Germinal center (tissue), 1 donor: ENCODE results near the gene FRMD4A.
"Not testable (repeated sequence)": the region's sequence is repeated elsewhere in the genome, so short reads cannot be mapped to it uniquely, and the experiment has no call there.

Experiments used
- DNase-seq: peaks from one replicate; pipeline ENCODE4 v3.0.0; 2012; ENCODE audit warnings: mixed read lengths, low spot score

FRMD4A gene

DNA sequence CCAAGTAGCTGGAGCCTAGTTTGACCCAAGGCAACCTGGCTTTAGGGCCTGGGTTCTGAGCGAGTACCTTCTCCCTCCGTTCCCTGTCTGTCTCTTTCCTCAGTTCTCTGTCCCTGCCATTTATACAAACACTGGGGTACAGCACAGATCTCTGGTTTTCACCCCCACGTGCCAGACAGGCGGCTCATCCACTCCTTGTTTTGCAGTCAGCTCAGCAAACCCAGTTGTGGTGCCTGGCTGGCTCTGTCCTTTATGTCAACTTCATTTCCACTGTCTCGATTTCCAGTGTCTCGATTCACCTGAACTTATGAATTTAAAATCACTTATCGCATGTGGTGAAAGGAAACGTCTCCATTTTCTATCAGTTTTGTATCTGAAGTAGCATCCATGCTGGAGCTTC, 230.8 kb downstream of the FRMD4A start:
- no peak for DNase-seq

DNA sequence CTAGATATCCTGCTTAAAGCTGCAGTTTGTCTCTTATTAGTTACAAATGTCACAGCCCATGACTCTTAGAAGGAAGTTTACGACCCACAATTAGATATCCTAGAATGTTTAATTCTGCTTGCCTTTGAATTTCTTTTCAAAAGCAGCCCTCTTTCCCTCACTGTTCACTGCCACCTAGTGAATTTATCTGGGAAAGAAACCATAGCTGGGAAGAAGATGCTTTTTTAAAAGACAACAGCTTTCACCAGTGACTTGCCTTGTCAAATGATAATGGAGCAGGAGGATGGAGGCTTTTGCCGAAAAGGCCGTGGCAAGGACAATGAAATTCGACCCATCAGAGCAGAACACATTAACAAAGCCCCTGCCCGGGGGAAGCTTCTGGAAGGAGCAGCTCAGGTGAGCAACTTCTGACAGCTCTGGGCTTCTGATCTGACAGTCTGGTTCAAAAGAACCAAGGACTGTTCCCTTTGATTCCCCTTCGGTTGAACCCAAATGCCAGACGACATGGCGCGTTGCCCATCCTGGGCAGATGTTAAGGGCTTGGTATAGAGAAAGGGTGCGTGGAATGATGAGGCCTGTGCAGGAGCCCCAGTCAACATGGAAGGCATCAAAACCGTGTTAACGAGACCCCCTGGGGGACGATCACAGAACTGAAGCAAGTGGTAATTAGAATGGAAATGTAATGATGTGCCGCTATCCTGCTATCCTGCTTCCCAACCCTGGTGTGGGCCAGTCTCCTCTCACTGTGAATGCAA, 236.8 kb downstream of the FRMD4A start:
- no peak for DNase-seq

DNA sequence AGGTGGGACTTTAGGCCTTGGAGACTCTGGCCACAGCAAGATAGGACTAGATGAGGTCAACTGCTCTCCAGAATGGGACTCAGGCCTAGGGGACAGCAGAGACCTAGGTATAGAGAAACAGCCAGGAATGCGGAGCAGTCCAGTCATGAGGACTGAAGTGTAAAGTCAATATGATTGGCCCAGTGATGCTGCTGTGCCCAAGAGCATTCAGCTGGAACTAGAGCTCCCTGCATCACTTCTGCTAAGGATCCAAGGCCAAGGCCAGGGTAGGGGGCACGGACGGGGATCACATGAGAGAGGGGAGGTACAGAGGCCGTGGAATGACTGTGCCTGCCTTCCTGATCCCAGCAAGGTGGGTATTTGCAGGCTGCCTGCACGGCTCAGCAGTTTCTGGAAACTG, 237.9 kb downstream of the FRMD4A start:
- no peak for DNase-seq

DNA sequence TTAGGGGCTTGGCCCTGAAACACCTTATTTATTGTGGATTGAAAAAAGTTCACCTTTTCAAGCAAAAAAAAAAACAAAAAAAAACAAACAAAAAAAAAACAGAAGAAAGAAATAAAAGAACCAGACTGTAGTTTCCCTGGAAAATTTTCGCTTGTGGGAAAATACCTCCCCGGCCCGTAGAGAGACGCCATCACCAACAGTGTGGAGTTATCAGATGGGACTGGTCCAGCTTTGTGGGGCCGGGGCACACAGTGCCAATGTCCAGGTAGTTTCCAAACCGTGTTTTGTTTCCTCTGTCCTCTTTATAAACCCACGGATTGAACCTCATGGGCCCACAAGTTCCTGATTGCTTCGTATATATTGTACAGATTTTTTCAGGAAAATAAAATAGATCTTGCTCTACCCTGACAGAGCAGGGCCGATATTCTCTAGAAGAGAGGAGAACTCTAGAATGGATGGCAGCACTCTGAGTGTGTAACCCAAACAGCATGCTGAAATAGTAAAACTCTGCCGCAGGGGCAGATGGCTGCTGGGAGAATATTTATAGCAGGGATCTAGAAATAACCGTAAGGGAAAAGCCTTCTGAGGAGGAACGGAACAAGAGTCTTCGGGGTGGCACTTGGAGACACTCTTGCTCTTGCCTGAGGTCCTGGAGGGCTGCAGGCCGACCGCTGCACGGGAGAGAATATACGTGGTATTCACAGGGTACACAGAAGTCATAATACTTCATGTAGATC, 241.0 kb downstream of the FRMD4A start:
- no peak for DNase-seq

DNA sequence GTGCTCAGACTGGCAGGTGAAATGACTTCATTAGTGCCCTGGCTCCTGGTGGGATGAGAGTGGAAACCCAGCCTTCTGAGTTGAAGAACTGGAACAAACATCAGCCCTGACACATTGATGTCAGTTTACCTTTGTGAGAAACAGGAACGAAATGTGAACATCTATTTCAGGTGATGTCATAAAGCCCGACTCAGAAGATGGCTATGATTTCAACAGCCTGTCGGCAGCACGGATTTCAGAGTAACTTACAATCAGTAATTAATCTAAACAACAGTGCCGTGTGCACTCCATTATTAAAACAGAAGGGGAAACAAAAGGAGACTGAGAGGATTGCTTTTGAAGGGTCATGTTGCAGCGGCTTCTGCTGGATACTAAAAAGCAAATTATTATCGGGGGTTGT, 243.2 kb downstream of the FRMD4A start:
- DNase-seq: no peak

DNA sequence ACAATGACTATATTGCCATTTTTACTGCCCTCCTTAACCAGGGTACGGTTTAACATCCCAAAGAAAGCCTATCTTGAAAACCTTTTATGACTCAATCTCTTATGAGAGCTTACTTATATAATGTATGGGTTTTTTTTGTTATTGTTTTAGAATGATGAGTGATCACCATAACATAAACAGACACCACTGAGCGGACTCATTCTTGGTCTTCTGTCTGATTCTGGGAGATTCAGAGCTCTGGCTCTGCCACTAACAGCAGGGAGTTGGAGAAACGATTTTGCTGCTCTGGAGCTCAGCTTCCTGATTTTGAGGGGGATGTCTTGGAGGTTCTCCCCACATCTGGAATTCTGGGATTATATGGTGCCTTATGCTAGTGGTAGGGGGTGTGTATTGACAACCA, 244.1 kb downstream of the FRMD4A start:
- no peak for DNase-seq

DNA sequence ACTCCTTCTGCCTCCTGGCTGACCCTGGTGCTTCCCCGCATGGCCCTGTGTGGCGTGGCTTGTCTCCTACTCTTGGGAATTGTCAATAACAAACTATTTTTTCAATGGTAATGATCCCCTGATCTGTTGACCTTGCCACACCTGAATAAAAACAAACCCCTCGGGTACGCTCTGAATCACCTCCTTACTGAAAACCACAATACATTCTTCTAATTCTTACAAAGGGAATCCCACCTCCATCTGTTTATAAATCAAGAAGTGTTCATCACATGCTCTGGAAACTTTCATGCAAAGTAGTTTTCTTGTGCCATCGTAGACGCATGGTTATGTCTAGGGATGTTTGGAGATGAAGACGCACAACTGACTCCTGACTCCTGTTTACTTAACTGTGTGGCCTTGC, 245.8 kb downstream of the FRMD4A start:
- DNase-seq: no peak

DNA sequence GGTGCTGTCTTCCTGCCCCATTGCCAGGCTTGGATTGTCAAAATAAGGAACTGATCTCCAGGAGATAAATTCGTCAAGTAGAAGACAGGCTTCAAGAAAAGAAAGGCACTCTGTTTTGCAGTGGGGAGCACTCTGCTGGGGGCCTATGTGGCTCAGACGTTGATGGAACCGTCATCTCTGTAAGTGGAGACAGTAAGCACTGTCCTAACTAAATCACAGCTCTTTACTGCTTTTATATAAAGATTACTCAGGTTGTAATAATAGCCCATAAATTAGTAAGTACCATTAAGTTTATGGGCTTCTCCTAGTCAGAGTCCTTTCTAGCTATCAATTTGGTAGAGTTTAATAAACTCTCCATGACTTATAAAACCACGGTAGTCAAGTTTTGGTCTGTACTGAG, 249.9 kb downstream of the FRMD4A start:
- DNase-seq: no peak

DNA sequence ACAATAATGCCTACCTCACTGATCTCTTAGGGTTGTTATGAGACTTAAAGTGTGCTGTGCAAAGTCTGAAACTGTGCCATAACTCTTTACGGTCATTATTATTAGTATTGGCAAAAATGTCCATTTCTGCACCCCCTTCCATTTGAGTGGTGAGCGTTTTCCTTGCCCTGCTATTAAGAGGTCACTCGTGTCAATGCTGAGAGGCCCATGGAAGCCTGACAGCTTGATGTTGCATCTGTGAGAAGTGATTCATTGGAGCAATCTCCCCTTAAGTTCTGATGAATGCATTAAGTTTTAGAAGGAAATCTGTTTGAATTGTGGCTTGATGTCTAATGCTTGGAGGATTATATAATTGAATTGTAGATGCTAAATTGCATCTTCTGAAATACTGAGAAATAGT, 253.3 kb downstream of the FRMD4A start:
- no peak for DNase-seq

DNA sequence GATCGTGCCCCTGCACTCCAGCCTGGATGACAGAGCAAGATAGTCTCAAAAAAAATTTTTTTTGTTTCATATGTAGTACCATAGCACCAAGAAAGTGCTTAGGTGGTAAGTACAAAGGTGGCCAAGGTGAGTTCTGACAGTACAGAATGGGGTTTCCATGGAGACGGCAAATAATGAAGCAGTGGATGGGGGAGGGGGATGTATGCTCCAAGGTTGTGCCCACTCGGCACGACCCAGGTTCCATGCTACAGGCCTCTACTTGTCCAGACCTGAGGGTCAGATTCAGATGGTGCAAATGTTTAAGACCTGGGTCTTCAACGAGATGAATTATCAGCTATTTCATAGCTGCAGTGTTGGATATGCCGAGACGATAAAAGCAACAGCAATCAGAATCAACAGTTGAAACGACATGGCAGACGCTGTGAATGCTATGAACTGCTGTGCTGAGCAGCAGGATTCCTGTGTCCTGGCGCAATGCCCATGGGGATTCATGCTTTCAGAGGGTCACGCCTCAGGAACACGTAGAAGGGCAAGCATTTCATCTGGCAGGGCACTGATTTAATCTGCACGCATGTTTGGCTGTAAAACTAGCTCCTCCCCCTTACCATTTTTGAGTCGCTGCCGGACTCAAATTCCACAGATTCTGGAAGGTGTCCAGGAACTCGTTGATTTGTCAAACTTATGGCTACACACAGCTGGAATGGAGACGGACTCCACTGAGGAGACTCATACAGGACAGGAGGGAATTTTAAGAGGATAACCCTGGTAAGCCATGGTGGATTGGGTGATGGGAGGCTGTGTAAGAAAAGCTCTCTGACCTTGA, 256.5 kb downstream of the FRMD4A start:
- no peak for DNase-seq

DNA sequence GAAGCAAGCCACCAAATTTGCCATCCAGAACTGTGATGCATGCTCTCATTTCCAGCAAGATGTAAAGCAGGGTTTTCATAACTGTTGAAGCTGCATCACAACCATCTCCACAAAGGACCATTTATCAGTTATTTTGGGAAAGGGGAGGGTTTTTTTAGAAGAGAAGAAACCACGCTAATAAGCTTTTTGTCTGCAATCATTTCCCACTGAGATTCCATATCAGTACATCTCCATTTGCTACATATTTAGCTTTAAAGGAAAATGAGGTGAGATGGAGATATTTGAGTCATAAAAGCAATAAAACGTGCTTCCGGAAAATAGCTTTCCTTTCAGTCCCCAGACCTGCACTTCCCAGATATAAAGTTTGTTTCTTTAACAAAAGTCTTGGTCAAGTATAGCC, 258.2 kb downstream of the FRMD4A start:
- no peak for DNase-seq

DNA sequence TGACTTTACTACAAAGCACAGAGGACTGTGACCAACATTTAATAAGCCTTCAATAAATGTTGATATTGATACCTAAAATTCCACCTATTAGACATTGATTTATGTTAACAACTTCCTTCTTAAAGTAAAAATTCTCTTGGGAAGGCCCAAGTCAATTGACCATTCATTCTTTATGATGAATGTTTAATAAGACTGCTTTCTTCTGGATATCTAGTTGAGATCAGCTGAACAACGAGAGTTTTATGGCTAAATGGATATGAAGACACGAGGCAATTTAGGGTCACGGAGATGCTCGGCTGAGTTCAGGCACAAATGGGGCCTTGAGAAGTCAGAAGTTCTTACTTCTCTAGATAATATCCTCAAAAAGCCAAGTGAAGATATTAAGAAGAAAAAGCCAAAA, 258.8 kb downstream of the FRMD4A start:
- no peak for DNase-seq

DNA sequence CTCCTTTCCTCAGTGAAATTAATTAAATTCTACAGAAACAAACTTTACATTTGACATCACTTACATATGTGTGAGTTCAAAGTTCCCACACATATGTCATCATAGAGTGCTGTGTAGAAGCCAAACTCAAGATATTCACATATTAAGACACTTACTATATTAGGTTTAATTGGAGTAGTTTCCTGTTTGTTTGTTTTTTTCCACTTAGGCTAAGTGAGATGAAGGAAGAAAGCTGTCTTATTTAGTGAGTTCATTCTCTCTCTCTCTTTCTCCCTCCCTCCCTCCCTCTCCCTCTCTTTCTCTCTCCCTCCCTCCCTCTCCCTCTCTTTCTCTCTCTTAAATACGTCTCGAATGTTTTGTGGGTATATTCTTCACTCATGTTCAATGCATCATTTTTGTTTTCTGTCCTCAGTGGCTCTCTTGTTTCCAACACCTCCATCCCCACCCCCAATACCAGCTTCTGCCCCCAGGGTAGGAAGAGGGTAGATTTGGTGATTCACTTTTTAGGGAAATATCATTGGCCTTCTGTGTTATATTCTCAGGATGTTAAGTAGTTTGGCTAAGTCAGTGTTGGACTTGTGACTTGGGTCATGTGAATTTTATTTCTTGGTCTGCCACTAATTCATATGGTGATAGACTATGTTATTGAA, 262.0 kb downstream of the FRMD4A start:
- no peak for DNase-seq

DNA sequence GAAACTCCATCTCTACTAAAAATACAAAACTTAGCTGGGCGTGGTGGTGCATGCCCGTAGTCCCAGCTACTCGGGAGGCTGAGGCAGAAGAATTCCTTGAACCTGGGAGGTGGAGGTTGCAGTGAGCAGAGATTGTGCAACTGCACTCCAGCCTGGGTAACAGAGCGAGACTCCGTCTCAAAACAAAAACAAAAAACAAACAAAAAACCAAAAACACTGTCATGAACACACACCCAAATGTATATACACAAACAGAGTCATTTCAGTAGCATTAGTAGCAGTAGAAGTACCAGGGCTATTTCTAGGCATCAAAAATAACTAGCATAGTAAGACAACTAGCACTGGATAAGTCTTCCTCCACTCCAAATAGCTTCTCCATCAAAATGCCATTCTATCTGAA, 263.1 kb downstream of the FRMD4A start:
- DNase-seq: not testable (repeated sequence)

DNA sequence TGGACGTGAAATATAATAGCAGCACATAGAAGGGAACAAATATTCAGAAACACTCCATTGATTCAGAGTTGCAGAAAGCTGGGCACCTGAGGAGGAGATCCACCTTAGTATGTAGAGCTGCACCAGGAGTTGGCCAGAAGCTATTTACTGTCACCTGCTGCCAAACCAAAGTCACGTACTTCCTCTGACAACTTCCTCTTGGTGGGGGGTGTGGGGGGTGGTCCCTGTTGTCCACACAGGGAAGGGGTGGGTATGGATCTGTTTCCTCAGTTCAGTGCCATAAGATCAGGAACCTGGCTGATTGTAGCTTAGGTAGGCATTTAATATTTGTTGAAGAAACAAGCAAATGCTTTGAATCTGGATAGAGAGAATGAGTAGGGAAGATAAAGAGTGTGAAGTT, 264.6 kb downstream of the FRMD4A start:
- no peak for DNase-seq

DNA sequence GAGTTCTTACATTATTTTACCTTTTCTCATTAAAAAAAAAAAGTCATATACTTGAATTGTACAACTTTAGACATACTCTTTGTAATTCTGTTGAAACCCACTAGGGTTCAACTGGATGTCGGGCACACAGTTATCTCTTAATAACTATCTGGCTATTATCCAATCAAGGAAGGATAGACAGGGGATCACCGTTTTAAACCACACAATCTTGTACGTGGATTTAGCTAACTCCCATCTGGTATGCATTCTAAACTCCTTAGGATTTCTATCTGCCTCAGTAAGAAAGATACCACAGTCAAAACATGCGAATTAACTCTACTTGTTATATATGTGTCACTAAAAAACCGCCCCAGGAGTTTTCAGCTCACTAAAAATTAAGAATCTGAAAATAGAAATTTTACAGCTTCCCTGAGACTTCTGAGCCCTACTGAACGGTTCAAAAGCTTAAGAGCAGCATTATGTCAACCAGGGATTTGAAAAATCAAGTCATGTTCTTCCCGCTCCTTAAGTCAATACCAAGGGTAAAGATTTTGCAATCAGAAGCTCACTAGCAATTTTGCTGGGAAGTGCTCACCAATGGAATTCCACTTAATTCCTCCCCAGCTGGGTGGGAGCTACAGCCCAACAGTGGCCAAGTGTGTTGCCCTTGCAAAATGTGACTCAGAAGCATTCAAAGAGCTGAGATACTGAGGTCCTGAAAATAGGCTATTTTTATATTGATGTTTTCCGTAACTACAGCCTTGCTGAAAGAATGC, 267.0 kb downstream of the FRMD4A start:
- DNase-seq: no peak

DNA sequence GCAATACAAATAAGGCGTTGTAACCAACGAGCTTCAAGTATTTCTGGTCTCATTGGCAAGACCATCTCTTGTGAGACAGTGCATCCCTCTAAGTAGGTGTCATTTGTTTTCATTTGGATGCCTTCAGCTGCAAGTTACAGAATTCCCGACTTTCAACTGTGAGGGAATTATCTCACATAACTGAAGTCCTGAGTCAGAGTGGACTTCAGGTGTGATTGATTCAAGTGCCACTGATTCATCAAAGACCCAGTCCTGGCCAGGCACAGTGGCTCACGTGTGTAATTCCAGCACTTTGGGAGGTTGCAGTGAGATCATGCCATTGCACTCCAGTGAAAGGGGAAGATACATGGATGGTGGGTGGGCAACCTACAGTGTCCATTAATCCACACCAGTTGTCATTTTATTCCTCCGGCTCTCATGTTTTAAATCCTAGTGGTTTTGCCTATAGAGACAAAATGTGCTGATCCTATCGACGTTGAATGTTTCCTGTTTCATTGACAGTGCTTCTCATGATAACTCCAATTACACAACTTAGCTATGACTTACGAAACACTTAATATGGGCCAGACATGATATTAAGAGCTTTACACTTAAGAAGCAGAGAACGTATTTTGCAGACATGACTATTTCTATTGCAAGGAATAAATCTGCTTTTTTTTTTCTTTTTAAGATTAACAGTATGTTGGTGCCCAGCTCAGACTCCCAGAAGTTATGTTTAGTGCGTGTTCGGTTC, 268.0 kb downstream of the FRMD4A start:
- no peak for DNase-seq

DNA sequence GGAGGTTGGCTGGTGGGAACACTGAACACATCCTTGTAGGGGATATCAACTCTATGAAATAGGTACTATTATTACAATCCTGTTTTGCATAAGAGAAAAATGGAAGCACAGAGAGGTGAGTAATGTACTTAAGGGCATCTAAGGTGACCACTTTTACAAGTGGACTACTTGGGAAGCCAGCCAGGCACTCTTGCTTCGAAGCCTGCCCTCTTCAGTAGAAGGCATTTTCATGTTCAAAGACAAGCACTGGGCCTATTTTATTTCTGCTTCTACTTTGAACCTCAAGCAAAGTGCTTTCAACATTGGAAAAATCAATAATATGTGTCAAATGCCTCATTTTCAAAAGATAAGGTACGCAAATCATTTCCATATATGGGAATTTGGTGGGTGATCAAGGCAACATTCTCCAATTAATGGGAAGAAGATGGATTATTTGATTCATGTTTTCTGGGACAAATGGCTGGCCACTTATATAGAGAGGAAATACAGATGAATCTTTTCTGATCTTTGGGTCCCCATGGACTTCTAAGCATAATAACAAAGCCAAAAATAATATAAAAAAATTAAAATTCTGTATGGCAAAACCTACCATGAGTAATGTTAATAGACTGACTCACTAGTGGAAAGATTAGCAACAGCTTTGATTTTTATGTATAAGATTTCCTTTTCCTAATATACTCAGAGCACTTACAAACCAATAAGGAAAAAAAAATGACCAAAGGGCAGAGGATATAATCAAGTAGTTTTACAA, 270.2 kb downstream of the FRMD4A start:
- no peak for DNase-seq

DNA sequence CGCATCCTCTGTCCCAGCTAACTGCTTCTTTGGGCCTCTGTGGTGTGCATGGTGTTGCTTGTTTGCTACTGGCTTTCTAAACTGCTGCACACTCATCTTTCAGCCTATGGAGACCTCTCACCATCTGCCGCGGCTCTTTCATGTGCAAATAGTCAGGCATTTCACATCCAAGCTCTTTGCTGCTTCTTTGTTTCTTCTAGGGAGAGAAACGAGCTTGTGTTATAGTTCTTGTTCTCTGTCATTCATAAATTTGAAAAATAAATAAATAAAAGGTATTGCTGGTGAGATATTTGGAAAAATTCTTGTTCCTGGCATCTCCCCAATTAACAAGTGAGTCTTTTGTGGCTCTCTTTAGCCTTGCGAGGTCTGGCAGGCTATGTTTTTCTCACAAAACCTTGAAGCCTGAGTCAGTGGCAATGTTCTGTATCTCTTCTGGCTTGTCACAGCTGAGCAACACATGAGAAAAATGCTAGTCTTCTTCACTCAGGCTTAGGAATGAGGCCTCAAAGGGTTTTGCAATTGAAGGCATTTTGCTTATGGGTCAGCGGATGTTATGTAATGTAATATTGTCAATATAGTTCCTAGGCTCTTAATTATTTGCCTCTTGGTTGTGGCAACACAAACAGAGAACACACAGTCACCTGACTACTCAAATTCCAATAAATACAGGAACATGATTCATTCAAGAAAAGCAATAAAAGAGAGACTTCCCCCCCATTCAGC, 274.0 kb downstream of the FRMD4A start:
- no peak for DNase-seq

DNA sequence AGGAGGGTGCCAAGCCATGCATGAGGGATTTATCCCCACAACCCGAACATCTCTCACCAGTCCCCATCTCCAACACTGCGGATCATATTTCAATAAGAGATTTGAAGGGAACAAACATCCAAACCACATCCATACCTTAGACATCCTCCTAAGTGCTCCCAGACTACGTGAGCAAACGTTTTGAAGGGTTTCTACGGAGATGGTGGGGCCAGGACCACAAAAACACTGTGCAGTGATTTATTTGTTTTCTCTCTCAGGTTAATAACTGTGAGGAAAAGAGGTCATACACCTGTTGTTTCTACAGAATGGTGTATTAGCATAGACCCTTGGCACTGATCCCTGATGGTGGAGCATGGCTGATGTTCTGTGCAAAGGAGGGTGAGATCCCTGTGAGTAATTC, 277.8 kb downstream of the FRMD4A start:
- no peak for DNase-seq
